GM18498 (cell line): ENCODE measurements around the gene SMG5.
A peak's percentile ranks its signal among the peaks of the same experiment; 100 is the strongest.
"Not testable (repeated sequence)": the region's sequence is repeated elsewhere in the genome, so short reads cannot be mapped to it uniquely, and the experiment has no call there.

ENCODE experiments used
- ATAC-seq: cut with Tn5 transposase; IDR thresholded peaks from one replicate; pipeline ENCODE4 v1.9.1; 2021; ENCODE audit warnings: mild to moderate bottlenecking, moderate library complexity; ENCODE audit not compliant: unreplicated experiment

Gene SMG5

DNA sequence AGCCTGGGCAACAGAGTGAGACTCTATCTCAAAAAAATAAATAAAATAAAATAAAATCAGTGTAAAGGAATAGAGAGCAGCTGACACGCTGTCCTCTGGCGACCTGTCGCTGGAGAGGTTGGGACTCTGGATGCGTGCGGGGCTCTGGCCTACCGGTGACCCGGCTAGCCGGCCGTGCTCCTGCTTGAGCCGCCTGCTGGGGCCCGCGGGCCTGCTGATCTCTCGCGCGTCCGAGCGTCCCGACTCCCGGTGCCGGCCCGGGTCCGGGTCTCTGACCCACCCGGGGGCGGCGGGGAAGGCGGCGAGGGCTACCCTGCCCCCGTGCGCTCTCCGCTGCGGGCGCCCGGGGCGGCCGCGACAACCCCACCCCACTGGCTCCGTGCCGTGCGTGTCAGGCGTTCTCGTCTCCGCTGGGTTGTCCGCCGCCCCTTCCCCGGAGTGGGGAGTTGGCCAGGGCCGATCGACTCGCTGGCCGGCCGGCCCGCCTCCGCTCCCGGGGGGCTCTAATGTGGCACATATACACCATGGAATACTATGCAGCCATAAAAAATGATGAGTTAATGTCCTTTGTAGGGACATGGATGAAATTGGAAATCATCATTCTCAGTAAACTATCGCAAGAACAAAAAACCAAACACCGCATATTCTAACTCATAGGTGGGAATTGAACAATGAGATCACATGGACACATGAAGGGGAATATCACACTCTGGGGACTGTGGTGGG, 66.1 kb downstream of the SMG5 start:
- ATAC-seq = not testable (repeated sequence)

DNA sequence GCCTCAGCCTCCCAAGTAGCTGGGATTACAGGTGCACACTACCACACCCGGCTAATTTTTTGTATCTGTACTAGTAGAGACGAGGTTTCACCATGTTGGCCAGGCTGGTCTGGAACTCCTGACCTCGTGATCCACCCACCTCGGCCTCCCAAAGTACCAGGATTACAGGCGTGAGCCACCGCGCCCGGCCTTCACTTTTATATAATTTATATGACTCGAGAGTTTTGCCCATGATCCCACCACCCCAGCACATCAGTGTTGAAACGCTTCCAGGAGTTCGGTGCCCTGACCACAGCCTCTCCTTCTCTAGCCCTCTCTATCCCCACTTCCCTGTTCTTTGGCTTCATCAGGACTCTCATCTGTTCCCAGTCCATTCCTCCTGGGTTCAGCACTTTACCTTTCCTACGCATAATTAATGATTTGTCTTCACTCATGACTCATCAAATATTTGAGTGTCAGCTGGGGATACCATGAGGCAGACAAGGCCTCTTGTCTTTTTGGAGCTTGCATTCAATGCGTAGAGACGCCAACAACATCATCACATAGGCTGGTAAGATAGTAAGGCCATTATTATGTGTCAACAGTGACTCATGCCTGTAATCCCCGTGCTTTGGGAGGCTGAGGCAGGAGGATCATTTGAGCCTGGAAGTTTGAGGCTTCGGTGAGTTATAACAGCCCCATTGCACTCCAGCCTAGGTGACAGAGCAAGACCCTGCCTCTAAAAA, 68.4 kb downstream of the SMG5 start:
- no peak for ATAC-seq

DNA sequence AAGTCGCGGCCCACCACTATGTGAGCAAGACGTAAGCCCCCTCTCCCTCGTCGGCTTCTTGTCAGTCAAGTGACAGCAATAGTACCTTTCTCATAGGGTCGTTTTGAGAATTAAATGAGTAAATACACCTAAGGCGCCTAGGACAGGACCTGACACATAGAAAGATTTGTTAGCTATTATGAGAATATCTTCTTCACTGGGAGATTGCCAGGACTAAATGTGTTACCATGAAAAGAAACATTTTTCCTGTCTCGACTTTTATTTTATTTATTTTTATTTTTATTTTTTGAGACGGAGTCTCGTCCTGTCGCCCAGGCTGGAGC, 69.0 kb downstream of the SMG5 start:
- no peak for ATAC-seq

- peak; percentile 89 for ATAC-seq
Observed at GRCh38 chr1:156212833-156213643, 69.6 kb downstream of the SMG5 start, which contains the start of gene PMF1. PMF1 (plus strand) TSS chr1:156213007; CDS start chr1:156213016, 9 bp downstream.

DNA sequence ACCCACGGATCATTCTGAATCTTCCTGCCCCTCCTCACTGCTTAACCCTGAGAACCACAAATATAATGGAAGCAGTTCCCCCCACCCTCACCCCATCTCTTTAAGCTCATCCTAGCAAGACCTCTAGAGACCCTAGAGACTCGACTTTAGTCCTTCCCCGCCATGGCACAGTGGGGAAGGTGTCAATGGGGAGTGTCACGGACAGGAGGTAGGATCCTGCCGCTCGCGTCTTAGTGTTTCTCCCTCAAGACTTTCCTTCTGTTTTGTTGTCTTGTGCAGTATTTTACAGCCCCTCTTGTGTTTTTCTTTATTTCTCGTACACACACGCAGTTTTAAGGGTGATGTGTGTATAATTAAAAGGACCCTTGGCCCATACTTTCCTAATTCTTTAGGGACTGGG, 70.5 kb downstream of the SMG5 start:
- no peak for ATAC-seq

DNA sequence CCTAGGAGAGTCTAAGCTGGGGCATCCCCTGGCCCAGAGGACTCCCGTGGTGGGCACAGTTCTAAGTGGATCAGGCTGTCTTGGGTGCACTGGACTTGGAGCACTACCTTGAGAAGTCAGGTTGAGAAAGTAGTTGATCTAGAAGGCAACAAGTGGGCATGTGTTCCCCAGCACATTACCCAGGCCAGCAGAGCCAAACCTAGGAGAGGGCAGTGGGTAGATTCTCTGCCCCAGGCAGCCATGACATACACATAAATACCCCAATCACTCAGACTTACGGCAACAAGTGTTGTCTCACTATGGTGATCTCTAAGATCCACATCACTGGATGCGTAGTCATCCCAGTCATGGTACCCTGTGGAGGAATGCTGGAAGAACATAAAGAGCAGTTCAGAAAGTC, 71.4 kb downstream of the SMG5 start:
- no peak for ATAC-seq

- ATAC-seq = no peak
Observed at GRCh38 chr1:156204686-156205085, 77.9 kb downstream of the SMG5 start.

- ATAC-seq = no peak
Observed at GRCh38 chr1:156203331-156203730, 79.3 kb downstream of the SMG5 start.

DNA sequence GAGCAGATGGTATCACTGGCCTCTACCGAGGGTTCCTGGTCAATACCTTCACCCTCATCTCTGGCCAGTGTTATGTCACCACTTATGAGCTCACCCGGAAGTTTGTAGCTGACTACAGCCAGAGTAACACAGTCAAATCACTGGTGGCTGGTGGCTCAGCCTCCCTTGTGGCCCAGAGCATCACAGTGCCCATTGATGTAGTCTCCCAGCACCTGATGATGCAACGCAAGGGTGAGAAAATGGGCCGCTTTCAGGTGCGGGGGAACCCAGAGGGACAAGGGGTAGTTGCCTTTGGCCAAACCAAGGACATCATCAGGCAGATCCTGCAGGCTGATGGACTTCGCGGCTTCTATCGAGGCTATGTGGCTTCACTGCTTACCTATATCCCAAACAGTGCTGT, 82.6 kb downstream of the SMG5 start:
- ATAC-seq = no peak
